GM15510 (cell line): ENCODE data around the gene NDUFAF4.

Experiments used
- POLR2A ChIP-seq: IDR thresholded peaks from 3 replicates; pipeline ENCODE4 v1.6.1; 2011; ENCODE audit warnings: borderline replicate concordance; ENCODE audit not compliant: insufficient read length; ENCODE audit errors: extremely low read depth

The NDUFAF4 gene

GRCh38 chr6:96864216-96865054 is 33.3 kb downstream of the NDUFAF4 start:
- TF ChIP-seq POLR2A, result no peak

- no peak for TF ChIP-seq POLR2A
Measured at GRCh38 chr6:96862560-96862959, 35.1 kb downstream of the NDUFAF4 start.

- no peak for TF ChIP-seq POLR2A
Measured at GRCh38 chr6:96861588-96861987, 36.1 kb downstream of the NDUFAF4 start.

- TF ChIP-seq POLR2A, result no peak
Measured at GRCh38 chr6:96856856-96857255, 40.8 kb downstream of the NDUFAF4 start.

GRCh38 chr6:96853083-96853482 is 44.6 kb downstream of the NDUFAF4 start:
- no peak for TF ChIP-seq POLR2A

- no peak for TF ChIP-seq POLR2A
Measured at GRCh38 chr6:96852605-96853004, 45.1 kb downstream of the NDUFAF4 start.

- no peak for TF ChIP-seq POLR2A
Measured at GRCh38 chr6:96851858-96852257, 45.8 kb downstream of the NDUFAF4 start.

GRCh38 chr6:96849615-96850014 is 48.1 kb downstream of the NDUFAF4 start:
- TF ChIP-seq POLR2A, result no peak

- no peak for TF ChIP-seq POLR2A
Measured at GRCh38 chr6:96844530-96844929, 53.2 kb downstream of the NDUFAF4 start.

- no peak for TF ChIP-seq POLR2A
Measured at GRCh38 chr6:96841345-96841744, 56.3 kb downstream of the NDUFAF4 start.
